Osteoblast (primary cell): ENCODE results near the gene INPP4A. TPM values are rescaled to one million over a fixed set of nuclear protein-coding genes. Genes with fewer than 3 reads are reported as not detected.

ENCODE experiments used
- DNase-seq: peaks from one replicate; pipeline ENCODE4 v3.0.0; 2011; ENCODE audit warnings: low spot score, mixed read lengths; ENCODE audit not compliant: insufficient read length; ENCODE audit errors: missing footprints
- H2AFZ ChIP-seq: 2 replicates; pipeline ENCODE4 v1.6.0; 2011; ENCODE audit warnings: mild to moderate bottlenecking, low read length
- H3K27ac ChIP-seq: 2 replicates; pipeline ENCODE4 v1.5.1; 2011; ENCODE audit warnings: mild to moderate bottlenecking, low read depth, low read length, moderate library complexity
- H3K27me3 ChIP-seq: 2 replicates; pipeline ENCODE4 v1.6.0; 2012; ENCODE audit warnings: mild to moderate bottlenecking, control low read depth, inconsistent platforms, low read length, moderate library complexity; ENCODE audit not compliant: insufficient read depth
- H3K36me3 ChIP-seq: 2 replicates; pipeline ENCODE4 v1.5.1; 2011; ENCODE audit warnings: mild to moderate bottlenecking, low read length, control low read depth, moderate library complexity; ENCODE audit not compliant: insufficient read depth
- H3K4me1 ChIP-seq: 2 replicates; pipeline ENCODE4 v1.5.1; 2011; ENCODE audit warnings: mild to moderate bottlenecking, low read length, control low read depth, moderate library complexity; ENCODE audit not compliant: insufficient read depth
- H3K4me2 ChIP-seq: 2 replicates; pipeline ENCODE4 v1.6.0; 2011; ENCODE audit warnings: mild to moderate bottlenecking, low read length; ENCODE audit not compliant: insufficient read depth
- H3K4me3 ChIP-seq: fragments of 200-600 bp; sonication (generic); 3 replicates; pipeline ENCODE4 v1.5.1; 2012; ENCODE audit warnings: mild to moderate bottlenecking, low read length, inconsistent platforms; ENCODE audit not compliant: insufficient read depth
- H3K79me2 ChIP-seq: 2 replicates; pipeline ENCODE4 v1.6.0; 2012; ENCODE audit warnings: mild to moderate bottlenecking, low read length, control low read depth, inconsistent platforms; ENCODE audit not compliant: insufficient read depth
- H3K9me3 ChIP-seq: 2 replicates; pipeline ENCODE4 v1.5.1; 2011; ENCODE audit warnings: low read depth, low read length, control low read depth
- H4K20me1 ChIP-seq: 2 replicates; pipeline ENCODE4 v1.6.0; 2012; ENCODE audit warnings: mild to moderate bottlenecking, low read length, control low read depth; ENCODE audit not compliant: insufficient read depth
- total RNA-seq: library from RNA; depleted of rRNA; stranded (reverse); fragments of >200 nt; gene quantifications from 2 replicates; pipeline ENCODE4 v1.2.3, GENCODE V29; 2012
- TF ChIP-seq, protein P1 (sequence below): IDR thresholded peaks from 2 replicates; pipeline ENCODE4 v1.5.1; 2011; ENCODE audit warnings: mild to moderate bottlenecking, low read depth, low read length, moderate library complexity; ENCODE audit errors: extremely low read depth

INPP4A gene
- total RNA-seq, 1 donor: 25.7 TPM

DNA sequence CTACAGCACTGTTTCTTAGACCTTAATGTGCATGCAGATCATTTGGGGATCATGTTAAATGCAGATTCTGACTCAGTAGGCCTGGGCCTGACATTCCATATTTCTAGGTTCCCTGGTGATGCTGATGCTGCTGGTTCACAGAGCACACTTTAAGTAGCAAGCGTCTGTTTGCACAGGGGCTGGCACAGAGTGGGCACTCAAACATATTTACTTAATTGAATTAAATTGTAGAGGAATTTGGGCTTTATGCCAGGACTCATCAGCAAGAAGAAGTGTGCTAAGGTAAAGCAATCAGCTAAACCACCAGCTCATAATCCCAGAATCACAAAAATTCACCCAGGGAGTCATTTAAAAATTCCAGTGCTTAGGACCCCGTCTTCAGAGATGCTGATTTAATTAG, 25.1 kb upstream of the INPP4A start:
- Histone ChIP-seq H3K36me3 (no peaks in the 10 kb centered on the region), H4K20me1 (no peaks in the 10 kb centered on the region)
- TF ChIP-seq, protein P1, sequence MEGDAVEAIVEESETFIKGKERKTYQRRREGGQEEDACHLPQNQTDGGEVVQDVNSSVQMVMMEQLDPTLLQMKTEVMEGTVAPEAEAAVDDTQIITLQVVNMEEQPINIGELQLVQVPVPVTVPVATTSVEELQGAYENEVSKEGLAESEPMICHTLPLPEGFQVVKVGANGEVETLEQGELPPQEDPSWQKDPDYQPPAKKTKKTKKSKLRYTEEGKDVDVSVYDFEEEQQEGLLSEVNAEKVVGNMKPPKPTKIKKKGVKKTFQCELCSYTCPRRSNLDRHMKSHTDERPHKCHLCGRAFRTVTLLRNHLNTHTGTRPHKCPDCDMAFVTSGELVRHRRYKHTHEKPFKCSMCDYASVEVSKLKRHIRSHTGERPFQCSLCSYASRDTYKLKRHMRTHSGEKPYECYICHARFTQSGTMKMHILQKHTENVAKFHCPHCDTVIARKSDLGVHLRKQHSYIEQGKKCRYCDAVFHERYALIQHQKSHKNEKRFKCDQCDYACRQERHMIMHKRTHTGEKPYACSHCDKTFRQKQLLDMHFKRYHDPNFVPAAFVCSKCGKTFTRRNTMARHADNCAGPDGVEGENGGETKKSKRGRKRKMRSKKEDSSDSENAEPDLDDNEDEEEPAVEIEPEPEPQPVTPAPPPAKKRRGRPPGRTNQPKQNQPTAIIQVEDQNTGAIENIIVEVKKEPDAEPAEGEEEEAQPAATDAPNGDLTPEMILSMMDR: no peak

GRCh38 chr2:98419977-98420725, 24.5 kb upstream of the INPP4A start:
- DNase-seq: no peak
- Histone ChIP-seq H3K27ac (no peak overlapping the region), H2AFZ (no peak overlapping the region), H4K20me1 (no peaks in the 10 kb centered on the region), H3K4me3 (no peak overlapping the region), H3K4me1 (no peaks in the 10 kb centered on the region), H3K9me3 (no peaks in the 10 kb centered on the region), H3K27me3 (no peaks in the 10 kb centered on the region), H3K79me2 (no peaks in the 10 kb centered on the region), H3K36me3 (no peaks in the 10 kb centered on the region), H3K4me2 (no peak overlapping the region)
- TF ChIP-seq, protein P1: no peak

More for the DNA sequence above, 25.1 kb upstream of the INPP4A start:
- Histone ChIP-seq H3K9me3 (no peaks in the 10 kb centered on the region), H3K27me3 (no peaks in the 10 kb centered on the region), H3K27ac (no peak overlapping the region), H3K4me3 (no peak overlapping the region), H3K4me2 (no peak overlapping the region), H3K79me2 (no peaks in the 10 kb centered on the region), H3K4me1 (no peaks in the 10 kb centered on the region), H2AFZ (no peak overlapping the region)
- no peak for DNase-seq

DNA sequence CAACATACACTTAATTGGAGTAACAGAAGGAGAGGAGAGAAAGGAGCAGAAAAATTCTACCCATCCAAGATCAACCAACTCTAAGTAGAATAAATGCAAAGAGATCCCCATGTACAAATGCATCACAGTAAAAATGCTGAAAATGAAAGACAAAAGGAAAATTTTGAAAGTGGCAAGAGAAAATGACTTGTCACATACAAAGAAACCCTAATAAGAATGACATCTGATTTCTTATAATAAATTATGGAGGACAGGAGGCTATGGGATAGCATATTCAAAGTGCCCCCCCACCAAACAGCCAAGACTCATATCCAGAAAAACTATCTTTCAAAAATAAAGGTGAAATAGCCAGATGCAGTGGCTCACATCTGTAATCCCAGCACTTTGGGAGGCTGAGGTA, 22.2 kb upstream of the INPP4A start:
- Histone ChIP-seq H3K4me3 (no peak overlapping the region), H3K27ac (no peak overlapping the region), H3K4me1 (no peaks in the 10 kb centered on the region), H3K79me2 (no peaks in the 10 kb centered on the region), H4K20me1 (no peaks in the 10 kb centered on the region), H2AFZ (no peak overlapping the region), H3K36me3 (no peaks in the 10 kb centered on the region), H3K9me3 (no peaks in the 10 kb centered on the region), H3K27me3 (peaks cover 5% of the 10 kb centered on the region), H3K4me2 (no peak overlapping the region)
- no peak for DNase-seq
- TF ChIP-seq, protein P1: no peak

DNA sequence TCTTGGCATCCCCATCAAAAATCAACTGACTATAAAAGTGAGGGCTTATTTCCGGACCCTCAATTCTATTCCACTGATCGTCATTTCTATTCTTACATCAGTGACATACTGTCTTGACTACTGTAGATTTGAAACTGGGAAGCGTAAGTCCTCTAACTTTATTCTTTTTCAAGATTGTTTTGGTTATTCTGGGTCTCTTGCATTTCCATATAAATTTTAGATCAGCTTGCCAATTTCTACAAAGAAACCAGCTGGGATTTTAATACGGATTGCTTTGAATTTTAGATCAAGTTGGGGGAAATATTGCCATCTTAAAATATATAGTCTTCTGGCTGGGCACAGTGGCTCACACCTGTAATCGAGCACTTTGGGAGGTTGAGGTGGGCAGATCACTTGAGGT, 17.9 kb upstream of the INPP4A start:
- no peak overlapping the region for H3K4me2 ChIP-seq
- TF ChIP-seq, protein P1: no peak
- H3K4me1 ChIP-seq: no peaks in the 10 kb centered on the region
- no peak overlapping the region for H2AFZ ChIP-seq
- H4K20me1 ChIP-seq: no peaks in the 10 kb centered on the region
- no peaks in the 10 kb centered on the region for H3K36me3 ChIP-seq
- no peak for DNase-seq
- H3K27ac ChIP-seq: no peak overlapping the region
- peaks cover 15% of the 10 kb centered on the region for H3K27me3 ChIP-seq
- H3K4me3 ChIP-seq: no peak overlapping the region
- no peaks in the 10 kb centered on the region for H3K9me3 ChIP-seq
- no peaks in the 10 kb centered on the region for H3K79me2 ChIP-seq
